ENCODE data around the gene CHD5.

- TF ChIP-seq, protein P1, sequence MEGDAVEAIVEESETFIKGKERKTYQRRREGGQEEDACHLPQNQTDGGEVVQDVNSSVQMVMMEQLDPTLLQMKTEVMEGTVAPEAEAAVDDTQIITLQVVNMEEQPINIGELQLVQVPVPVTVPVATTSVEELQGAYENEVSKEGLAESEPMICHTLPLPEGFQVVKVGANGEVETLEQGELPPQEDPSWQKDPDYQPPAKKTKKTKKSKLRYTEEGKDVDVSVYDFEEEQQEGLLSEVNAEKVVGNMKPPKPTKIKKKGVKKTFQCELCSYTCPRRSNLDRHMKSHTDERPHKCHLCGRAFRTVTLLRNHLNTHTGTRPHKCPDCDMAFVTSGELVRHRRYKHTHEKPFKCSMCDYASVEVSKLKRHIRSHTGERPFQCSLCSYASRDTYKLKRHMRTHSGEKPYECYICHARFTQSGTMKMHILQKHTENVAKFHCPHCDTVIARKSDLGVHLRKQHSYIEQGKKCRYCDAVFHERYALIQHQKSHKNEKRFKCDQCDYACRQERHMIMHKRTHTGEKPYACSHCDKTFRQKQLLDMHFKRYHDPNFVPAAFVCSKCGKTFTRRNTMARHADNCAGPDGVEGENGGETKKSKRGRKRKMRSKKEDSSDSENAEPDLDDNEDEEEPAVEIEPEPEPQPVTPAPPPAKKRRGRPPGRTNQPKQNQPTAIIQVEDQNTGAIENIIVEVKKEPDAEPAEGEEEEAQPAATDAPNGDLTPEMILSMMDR (optimal IDR thresholded peaks at IDR 0.05 in 1 of 3, IDR thresholded peaks at IDR 0.05 in 1 of 3, conservative IDR thresholded peaks at IDR 0.05 in 1 of 3; ENCODE audit: extremely low read depth in 1 of 3, insufficient read depth in 2 of 3, low read length in 3 of 3) = no peak
- TF ChIP-seq EZH2 (IDR thresholded peaks at IDR 0.05; ENCODE audit: low read length) = no peak
Observed at GRCh38 chr1:6090996-6091822, 88.9 kb downstream of the CHD5 start.

Data from keratinocyte (primary cell).